PC-9 (cell line): ENCODE data around the gene ERBB2. TPM values are rescaled to one million over a fixed set of nuclear protein-coding genes. Genes with fewer than 3 reads are reported as not detected.

ENCODE experiments used
- BruUV-seq: library from RNA; stranded (reverse); fragments of 400-500 nt; replicated peaks from 2 replicates; lab custom pipeline; 2021; lab: Mats Ljungman, UMichigan
- CTCF ChIA-PET: fragments of 300-600 bp; sonication (Branson Sonifier 250); formaldehyde crosslinking; loops from one replicate; lab custom pipeline; 2022; ENCODE audit warnings: antibody characterized with exemption; lab: Charles Lee
- POLR2A ChIA-PET: fragments of 300-600 bp; sonication (Branson Sonifier 250); formaldehyde crosslinking; loops from one replicate; lab custom pipeline; 2022; ENCODE audit warnings: antibody characterized with exemption; ENCODE audit not compliant: unreplicated experiment; lab: Charles Lee
- DNase-seq, 2 experiments: peaks; one replicate each; pipeline versions ENCODE4 v3.0.0 to v3.0.0-alpha.2; 2015 to 2022; ENCODE audit warnings: mixed read lengths in 1 of 2
- H2AFZ ChIP-seq: fragments of 200-600 bp; sonication (generic); 2 replicates; pipeline ENCODE4 v1.8.1; 2017; ENCODE audit warnings: antibody characterized with exemption
- H3F3A ChIP-seq: fragments of 200-600 bp; sonication (generic); 2 replicates; pipeline ENCODE4 v1.8.1; 2017; ENCODE audit warnings: antibody characterized with exemption, mild to moderate bottlenecking, low read depth; ENCODE audit not compliant: insufficient read depth
- H3K27ac ChIP-seq: fragments of 200-600 bp; sonication (generic); 2 replicates; pipeline ENCODE4 v1.6.1; 2016; ENCODE audit warnings: mixed run types
- H3K27me3 ChIP-seq: fragments of 200-600 bp; sonication (generic); 2 replicates; pipeline ENCODE4 v1.6.1; 2016; ENCODE audit warnings: low read depth, mixed run types; ENCODE audit not compliant: insufficient read depth
- H3K36me3 ChIP-seq: fragments of 200-600 bp; sonication (generic); 2 replicates; pipeline ENCODE4 v1.6.1; 2016; ENCODE audit warnings: low read depth, mixed run types
- H3K4me1 ChIP-seq: fragments of 200-600 bp; sonication (generic); replicated peaks from 2 replicates; pipeline ENCODE4 v1.6.1; 2016; ENCODE audit warnings: mixed run types; ENCODE audit not compliant: insufficient read depth
- H3K4me2 ChIP-seq: fragments of 200-600 bp; sonication (generic); 2 replicates; pipeline ENCODE4 v1.6.1; 2017; ENCODE audit warnings: mixed run types
- H3K4me3 ChIP-seq: fragments of 200-600 bp; sonication (generic); 2 replicates; pipeline ENCODE4 v1.6.1; 2016; ENCODE audit warnings: mixed run types
- H3K79me2 ChIP-seq: fragments of 200-600 bp; sonication (generic); 2 replicates; pipeline ENCODE4 v1.6.1; 2017; ENCODE audit warnings: low read depth, mixed run types
- H3K9me2 ChIP-seq: fragments of 200-600 bp; sonication (generic); 2 replicates; pipeline ENCODE4 v1.8.1; 2017; ENCODE audit warnings: mild to moderate bottlenecking; ENCODE audit not compliant: insufficient read depth
- H3K9me3 ChIP-seq: fragments of 200-600 bp; sonication (generic); 2 replicates; pipeline ENCODE4 v1.8.1; 2016; ENCODE audit warnings: low read depth; ENCODE audit not compliant: insufficient read depth
- H4K20me1 ChIP-seq: fragments of 200-600 bp; sonication (generic); 2 replicates; pipeline ENCODE4 v1.8.1; 2017; ENCODE audit not compliant: insufficient read depth
- EZH2 ChIP-seq: fragments of 200-600 bp; sonication (generic); IDR thresholded peaks from 2 replicates; pipeline ENCODE4 v1.8.0; 2017; ENCODE audit warnings: antibody characterized with exemption, low read depth
- intact Hi-C: fragments of 100-400 bp; cut with micrococcal nuclease; formaldehyde crosslinking; loops from one replicate; pipeline ENCODE4 v1.10.0; 2022; ENCODE audit not compliant: unreplicated experiment
- total RNA-seq: library from RNA; stranded (reverse); gene quantifications from 2 replicates; pipeline ENCODE4 v1.2.3, GENCODE V29; 2021
- TF ChIP-seq, protein P1 (sequence below): fragments of 200-600 bp; sonication (generic); conservative IDR thresholded peaks from 2 replicates; pipeline ENCODE4 v1.6.1; 2017; ENCODE audit warnings: mixed run types, antibody characterized with exemption, mild to moderate bottlenecking, moderate library complexity

Gene ERBB2
- total RNA-seq, 1 experiment from 2014 or later: 90.6 TPM

DNA sequence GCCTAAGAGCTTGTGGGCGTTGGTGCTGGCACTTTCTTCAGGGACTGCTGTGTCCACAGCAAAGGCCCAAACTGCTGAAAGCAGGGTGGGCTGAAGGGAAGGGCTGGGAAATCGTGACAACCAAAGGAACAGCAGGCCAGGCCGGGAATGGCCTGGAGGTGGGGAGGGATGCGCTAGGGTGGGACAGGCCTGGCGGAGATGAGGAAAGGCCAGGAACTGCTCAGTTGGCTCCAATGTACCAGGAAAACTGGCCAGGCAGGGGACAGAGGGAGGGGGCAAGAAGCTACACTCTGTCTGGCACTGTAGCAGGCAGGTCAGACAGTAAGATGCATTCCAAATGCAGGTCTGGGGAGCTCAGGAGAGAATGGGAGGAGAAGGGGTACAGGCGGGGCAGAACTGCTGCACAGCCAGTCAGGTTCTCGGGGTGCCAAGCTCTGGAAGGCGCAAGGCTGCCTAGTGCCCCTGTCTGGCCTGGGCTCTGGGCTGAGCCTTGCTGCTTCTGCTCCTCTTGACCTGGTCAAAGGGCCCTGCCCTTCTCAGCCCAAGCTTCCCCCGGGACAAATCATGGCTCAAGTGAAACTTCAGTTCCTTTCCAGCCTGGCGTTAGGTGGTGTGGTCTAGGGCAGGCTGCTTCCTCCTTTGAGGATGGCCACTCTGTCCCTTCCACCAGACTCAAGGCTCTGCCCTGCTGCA is 24.3 kb upstream of the ERBB2 start:
- no TSS peak for BruUV-seq
- ChIA-PET POLR2A (interaction anchor here (0.6 to 1.0 kb wide), 4 partner anchors 8 to 30 kb away, joined by 4 to 9 read pairs (median 6); partner anchors contain the start of gene ERBB2), CTCF (interaction anchor here (0.7 to 0.9 kb wide), 3 partner anchors 14 to 54 kb away, joined by 3 to 5 read pairs (median 5); no protein-coding TSS in a partner anchor)
- Histone ChIP-seq H3K36me3 (no peaks in the 10 kb centered on the region), H3K79me2 (no peaks in the 10 kb centered on the region), H3K4me1 (peaks cover 34% of the 10 kb centered on the region), H3K4me3 (no peak overlapping the region), H3K4me2 (peak overlapping the region; percentile 69), H3K27ac (peak overlapping the region; percentile 65), H3F3A (peaks cover 29% of the 10 kb centered on the region), H3K9me2 (no peaks in the 10 kb centered on the region), H3K9me3 (no peaks in the 10 kb centered on the region), H2AFZ (no peak overlapping the region), H3K27me3 (no peaks in the 10 kb centered on the region), H4K20me1 (no peaks in the 10 kb centered on the region)
- intact Hi-C loops: loop anchor here (2.0 to 5.0 kb wide), 2 partner anchors 29 to 62 kb away; partner anchors contain the start of gene GRB7
- peak in 1 of 2 experiments; percentile 9 for DNase-seq
- TF ChIP-seq, protein P1, sequence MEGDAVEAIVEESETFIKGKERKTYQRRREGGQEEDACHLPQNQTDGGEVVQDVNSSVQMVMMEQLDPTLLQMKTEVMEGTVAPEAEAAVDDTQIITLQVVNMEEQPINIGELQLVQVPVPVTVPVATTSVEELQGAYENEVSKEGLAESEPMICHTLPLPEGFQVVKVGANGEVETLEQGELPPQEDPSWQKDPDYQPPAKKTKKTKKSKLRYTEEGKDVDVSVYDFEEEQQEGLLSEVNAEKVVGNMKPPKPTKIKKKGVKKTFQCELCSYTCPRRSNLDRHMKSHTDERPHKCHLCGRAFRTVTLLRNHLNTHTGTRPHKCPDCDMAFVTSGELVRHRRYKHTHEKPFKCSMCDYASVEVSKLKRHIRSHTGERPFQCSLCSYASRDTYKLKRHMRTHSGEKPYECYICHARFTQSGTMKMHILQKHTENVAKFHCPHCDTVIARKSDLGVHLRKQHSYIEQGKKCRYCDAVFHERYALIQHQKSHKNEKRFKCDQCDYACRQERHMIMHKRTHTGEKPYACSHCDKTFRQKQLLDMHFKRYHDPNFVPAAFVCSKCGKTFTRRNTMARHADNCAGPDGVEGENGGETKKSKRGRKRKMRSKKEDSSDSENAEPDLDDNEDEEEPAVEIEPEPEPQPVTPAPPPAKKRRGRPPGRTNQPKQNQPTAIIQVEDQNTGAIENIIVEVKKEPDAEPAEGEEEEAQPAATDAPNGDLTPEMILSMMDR: no peak
- no peak for TF ChIP-seq EZH2

DNA sequence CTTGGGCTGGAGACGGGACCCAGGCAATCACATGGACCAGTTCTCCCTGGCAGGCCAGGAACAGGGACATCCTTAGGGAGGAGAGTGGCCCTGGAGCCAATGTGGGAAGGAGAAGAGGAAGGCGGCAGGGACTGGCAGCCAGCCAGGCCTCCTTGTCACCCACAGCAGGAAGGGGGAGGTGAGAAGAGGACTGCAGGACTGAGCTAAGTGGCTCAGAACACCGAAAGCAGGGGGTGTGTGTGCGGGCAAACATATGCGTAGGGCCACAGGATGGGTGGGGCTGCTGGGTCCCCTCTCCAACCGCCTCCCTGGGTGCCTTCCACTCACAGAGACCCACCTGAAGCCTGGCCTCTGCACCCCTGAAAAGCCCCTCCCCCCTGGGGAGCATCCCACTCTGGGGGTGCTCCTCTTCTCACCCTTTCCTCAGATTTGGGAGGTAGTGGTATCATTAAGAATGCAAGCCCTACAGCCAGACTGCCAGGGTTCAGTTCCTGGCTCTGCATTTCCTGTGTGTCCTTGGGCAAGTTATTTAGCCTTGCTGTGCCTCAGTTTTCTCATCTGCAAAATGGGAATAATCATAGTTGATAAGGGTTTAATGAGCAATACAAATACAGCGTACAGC is 23.6 kb upstream of the ERBB2 start:
- Histone ChIP-seq H3K79me2 (no peaks in the 10 kb centered on the region), H3K36me3 (no peaks in the 10 kb centered on the region), H3K9me2 (no peaks in the 10 kb centered on the region), H3K9me3 (no peaks in the 10 kb centered on the region), H2AFZ (no peak overlapping the region), H3K27ac (peak overlapping the region; percentile 65), H3K4me3 (no peak overlapping the region), H3K4me1 (peaks cover 34% of the 10 kb centered on the region), H4K20me1 (no peaks in the 10 kb centered on the region), H3F3A (peaks cover 27% of the 10 kb centered on the region), H3K27me3 (no peaks in the 10 kb centered on the region), H3K4me2 (peak overlapping the region; percentile 69)
- CTCF ChIA-PET: no interaction called here
- POLR2A ChIA-PET: no interaction called here
- no TSS peak for BruUV-seq
- peak in 1 of 2 experiments; percentile 58 for DNase-seq
- intact Hi-C loops: loop anchor here (5.0 kb wide), 1 partner anchor 61 kb away; the partner anchor contains the start of gene GRB7
- TF ChIP-seq, protein P1: no peak
- TF ChIP-seq EZH2: no peak

DNA sequence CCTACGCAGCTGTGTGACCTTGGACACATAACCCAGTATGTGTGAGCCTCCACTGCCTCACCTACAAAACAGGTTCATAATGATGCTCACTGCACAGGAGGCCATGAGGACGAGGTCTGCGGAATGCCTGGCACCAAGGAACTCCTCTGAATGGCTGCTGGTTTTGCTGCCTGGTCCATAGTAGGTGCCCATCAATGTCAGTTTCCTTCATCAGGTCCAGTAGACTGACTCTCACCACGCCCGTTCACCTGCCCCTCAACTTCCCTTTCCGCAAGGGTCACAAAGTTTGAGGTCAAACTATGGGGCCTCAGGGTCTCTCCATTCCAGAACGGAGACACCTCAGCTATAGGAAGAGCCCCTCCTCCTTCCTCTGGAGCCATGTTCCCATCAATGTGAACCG is 22.8 kb upstream of the ERBB2 start:
- TF ChIP-seq EZH2: no peak
- TF ChIP-seq, protein P1: no peak
- peaks cover 27% of the 10 kb centered on the region for H3F3A ChIP-seq
- BruUV-seq: no TSS peak
- H3K4me3 ChIP-seq: no peak overlapping the region
- intact Hi-C loops: loop anchor here (5.0 kb wide), 1 partner anchor 60 kb away; the partner anchor contains the start of gene GRB7
- no peaks in the 10 kb centered on the region for H3K79me2 ChIP-seq
- ChIA-PET POLR2A (no interaction called here), CTCF (interaction anchor here (0.6 kb wide), 2 partner anchors 24 to 35 kb away, joined by 3 to 7 read pairs; no protein-coding TSS in a partner anchor)
- no peak overlapping the region for H2AFZ ChIP-seq
- H3K9me3 ChIP-seq: no peaks in the 10 kb centered on the region
- H3K27me3 ChIP-seq: no peaks in the 10 kb centered on the region
- H3K27ac ChIP-seq: no peak overlapping the region
- H3K36me3 ChIP-seq: no peaks in the 10 kb centered on the region
- H3K9me2 ChIP-seq: no peaks in the 10 kb centered on the region
- no peak for DNase-seq
- peaks cover 34% of the 10 kb centered on the region for H3K4me1 ChIP-seq
- no peak overlapping the region for H3K4me2 ChIP-seq
- H4K20me1 ChIP-seq: no peaks in the 10 kb centered on the region
